RWPE1 (cell line): Measurements from ENCODE around the gene RSAD2.

Experiments
- CTCF ChIA-PET: fragments of 350-600 bp; sonication (Branson Sonifier 250); formaldehyde crosslinking; extraction: SDS; loops from one replicate; lab custom pipeline; 2021; lab: Yijun Ruan, JAX
- POLR2A ChIA-PET: fragments of 400-600 bp; formaldehyde crosslinking; extraction: SDS; loops from one replicate; lab custom pipeline; 2020; ENCODE audit warnings: antibody characterized with exemption; ENCODE audit not compliant: low non-redundant PET; lab: Yijun Ruan, JAX
- DNase-seq: peaks from one replicate; pipeline ENCODE4 v3.0.0; 2012; ENCODE audit warnings: low spot score
- H3K27ac ChIP-seq: fragments of 450-650 bp; 2 replicates; pipeline ENCODE4 v1.5.1; 2017
- TF ChIP-seq, protein P1 (sequence below): fragments of 450-650 bp; conservative IDR thresholded peaks from 2 replicates; pipeline ENCODE4 v1.5.1; 2017; ENCODE audit warnings: low read depth, mild to moderate bottlenecking

The RSAD2 gene

GRCh38 chr2:6872394-6872793 lies 5.2 kb upstream of the RSAD2 start:
- H3K27ac ChIP-seq: no peak overlapping the region
- TF ChIP-seq, protein P1, sequence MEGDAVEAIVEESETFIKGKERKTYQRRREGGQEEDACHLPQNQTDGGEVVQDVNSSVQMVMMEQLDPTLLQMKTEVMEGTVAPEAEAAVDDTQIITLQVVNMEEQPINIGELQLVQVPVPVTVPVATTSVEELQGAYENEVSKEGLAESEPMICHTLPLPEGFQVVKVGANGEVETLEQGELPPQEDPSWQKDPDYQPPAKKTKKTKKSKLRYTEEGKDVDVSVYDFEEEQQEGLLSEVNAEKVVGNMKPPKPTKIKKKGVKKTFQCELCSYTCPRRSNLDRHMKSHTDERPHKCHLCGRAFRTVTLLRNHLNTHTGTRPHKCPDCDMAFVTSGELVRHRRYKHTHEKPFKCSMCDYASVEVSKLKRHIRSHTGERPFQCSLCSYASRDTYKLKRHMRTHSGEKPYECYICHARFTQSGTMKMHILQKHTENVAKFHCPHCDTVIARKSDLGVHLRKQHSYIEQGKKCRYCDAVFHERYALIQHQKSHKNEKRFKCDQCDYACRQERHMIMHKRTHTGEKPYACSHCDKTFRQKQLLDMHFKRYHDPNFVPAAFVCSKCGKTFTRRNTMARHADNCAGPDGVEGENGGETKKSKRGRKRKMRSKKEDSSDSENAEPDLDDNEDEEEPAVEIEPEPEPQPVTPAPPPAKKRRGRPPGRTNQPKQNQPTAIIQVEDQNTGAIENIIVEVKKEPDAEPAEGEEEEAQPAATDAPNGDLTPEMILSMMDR: no peak
- POLR2A ChIA-PET: no interaction called here
- CTCF ChIA-PET: no interaction called here
- no peak for DNase-seq

DNA sequence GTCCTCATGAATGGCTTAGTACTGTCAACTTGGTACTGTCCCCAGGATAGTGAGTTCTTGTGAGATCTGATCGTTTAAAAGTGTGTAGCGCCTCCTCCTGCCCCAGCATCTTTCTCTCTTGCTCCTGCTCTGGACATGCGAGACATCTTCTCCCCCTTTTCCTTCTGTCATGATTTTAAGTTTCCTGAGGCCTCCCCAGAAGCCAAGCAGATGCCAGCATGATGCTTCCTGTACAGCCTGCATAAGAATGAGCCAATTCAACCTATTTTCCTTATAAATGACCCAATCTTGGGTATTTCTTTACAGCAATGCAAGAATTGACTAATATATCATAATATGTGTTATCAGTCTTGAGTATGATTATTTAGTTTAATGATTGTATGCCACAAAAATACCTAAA lies 3.5 kb upstream of the RSAD2 start:
- POLR2A ChIA-PET: no interaction called here
- no peak overlapping the region for H3K27ac ChIP-seq
- TF ChIP-seq, protein P1: no peak
- DNase-seq: no peak
- CTCF ChIA-PET: no interaction called here

- ChIA-PET CTCF (no interaction called here), POLR2A (no interaction called here)
- H3K27ac ChIP-seq: no peak overlapping the region
- TF ChIP-seq, protein P1: no peak
- no peak for DNase-seq
Measured at GRCh38 chr2:6876309-6876708, 1.3 kb upstream of the RSAD2 start.

DNA sequence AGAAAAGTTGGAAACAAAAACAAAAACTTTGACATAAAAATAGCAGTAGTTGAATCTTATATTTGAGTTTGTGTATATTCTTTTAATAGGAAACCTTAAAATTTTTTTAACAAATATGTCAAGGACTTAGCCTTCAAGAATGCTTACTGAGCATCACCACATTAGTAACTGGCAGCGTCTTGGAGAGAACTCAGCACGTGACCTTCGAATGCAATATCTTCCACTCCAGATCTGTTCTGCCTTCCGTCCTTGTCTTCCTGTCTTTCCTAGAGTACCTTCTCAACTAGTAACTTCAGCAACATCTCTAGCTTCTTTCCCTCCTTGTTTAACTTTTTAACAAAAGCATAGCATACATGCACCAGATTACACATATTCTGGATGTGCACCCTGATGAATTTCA lies 972 bp downstream of the RSAD2 start:
- DNase-seq: no peak
- TF ChIP-seq, protein P1: no peak
- H3K27ac ChIP-seq: no peak overlapping the region
- POLR2A ChIA-PET: no interaction called here
- CTCF ChIA-PET: interaction anchor here (0.5 to 1.4 kb wide), 2 partner anchors 12 to 1162 kb away, joined by 4 to 5 read pairs; no protein-coding TSS in a partner anchor

GRCh38 chr2:6879011-6879410 lies 1.4 kb downstream of the RSAD2 start:
- CTCF ChIA-PET: interaction anchor here (0.6 kb wide), 1 partner anchor 1341 kb away, joined by 3 read pairs; no protein-coding TSS in a partner anchor
- H3K27ac ChIP-seq: no peak overlapping the region
- TF ChIP-seq, protein P1: no peak
- POLR2A ChIA-PET: no interaction called here
- no peak for DNase-seq

DNA sequence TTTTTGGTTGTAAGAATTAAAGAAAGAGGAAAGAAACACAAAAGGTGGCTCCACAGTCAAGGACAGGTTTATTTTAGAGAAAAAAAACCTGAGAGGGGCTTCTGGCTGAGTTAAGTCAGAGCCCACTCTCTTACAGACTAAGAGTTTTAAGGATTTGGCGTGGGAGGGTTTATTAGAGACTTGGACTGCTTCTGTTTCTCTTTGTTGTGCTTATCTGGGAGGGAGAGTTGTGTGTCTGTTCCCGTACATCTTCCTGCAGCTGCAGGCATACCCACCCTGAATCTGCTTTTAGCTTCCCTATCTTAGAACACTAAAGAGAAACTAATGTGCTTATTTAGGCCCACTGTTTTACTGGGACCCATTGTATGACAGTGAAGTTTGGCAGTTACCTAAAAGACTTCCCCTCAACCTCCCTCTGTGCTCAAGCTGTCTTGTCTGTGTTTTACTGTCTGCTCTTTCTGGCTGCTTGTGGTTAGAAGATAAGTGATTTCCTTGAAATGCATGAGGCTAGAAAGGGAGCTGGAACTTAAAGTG lies 2.7 kb downstream of the RSAD2 start:
- no peak for DNase-seq
- TF ChIP-seq, protein P1: no peak
- ChIA-PET POLR2A (no interaction called here), CTCF (interaction anchor here (0.8 to 1.1 kb wide), 2 partner anchors 8 to 14 kb away, joined by 3 to 5 read pairs; no protein-coding TSS in a partner anchor)
- H3K27ac ChIP-seq: no peak overlapping the region
